Spleen (tissue), 7 donors: Measurements from ENCODE around the gene SCIN.

Source experiments
- CTCF ChIP-seq, 11 experiments: fragments of 200-600 bp in 7 of 11; fragments of 450-650 bp in 4 of 11; sonication (generic) in 4 of 11; IDR thresholded peaks in 8 of 11; conservative IDR thresholded peaks in 3 of 11; 1 replicate in 7 of 11; 2 replicates in 4 of 11; pipeline versions ENCODE4 v1.4.0 to v1.8.0; 2016 to 2021; ENCODE audit warnings: antibody characterized with exemption in 11 of 11, inconsistent platforms in 4 of 11, mild to moderate bottlenecking in 1 of 11
- POLR2A ChIP-seq, 3 donors: fragments of 450-650 bp; IDR thresholded peaks; one replicate each; pipeline ENCODE4 v1.5.1; 2017; ENCODE audit warnings: antibody characterized with exemption in 3 of 3, mild to moderate bottlenecking in 1 of 3
- donor health status: DM: no; HTN: no; CAD: no; lungs with moderate emphysema.
- donor health status: DM: no; HTN: no; CAD: no.
- donor health status: DM: no; HTN: no; CAD: no.

- no peak for TF ChIP-seq CTCF (IDR thresholded peaks at IDR 0.05 in 8 of 11, conservative IDR thresholded peaks at IDR 0.05 in 3 of 11)
- no peak for TF ChIP-seq POLR2A (IDR thresholded peaks at IDR 0.05)
These were observed 136.5 kb downstream of the SCIN start for GRCh38 chr7:12706900-12707536.
